BE2C (cell line): Measurements from ENCODE around the gene PDE2A.
A peak's percentile ranks its signal among the peaks of the same experiment; 100 is the strongest.

ENCODE experiments used
- DNase-seq: peaks from one replicate; pipeline ENCODE4 v3.0.0-alpha.2; 2020
- H3K27me3 ChIP-seq: fragments of 250-450 bp; sonication (Bioruptor Pico); 2 replicates; pipeline ENCODE4 v1.5.1; 2020; ENCODE audit warnings: mild to moderate bottlenecking
- H3K36me3 ChIP-seq: fragments of 250-450 bp; sonication (Bioruptor Pico); 2 replicates; pipeline ENCODE4 v1.5.1; 2020; ENCODE audit warnings: mild to moderate bottlenecking
- H3K4me1 ChIP-seq: fragments of 250-450 bp; sonication (Bioruptor Pico); 2 replicates; pipeline ENCODE4 v1.5.1; 2020
- H3K4me3 ChIP-seq: 2 replicates; pipeline ENCODE4 v1.5.1; 2011; ENCODE audit warnings: low read depth, low read length
- H3K9me3 ChIP-seq: fragments of 250-450 bp; sonication (Bioruptor Pico); 2 replicates; pipeline ENCODE4 v1.5.1; 2020
- CTCF ChIP-seq: IDR thresholded peaks from 2 replicates; pipeline ENCODE4 v1.5.1; 2012; ENCODE audit warnings: mild to moderate bottlenecking, low read depth, low read length

Gene PDE2A

GRCh38 chr11:72577271-72577721, 96.9 kb downstream of the PDE2A start:
- peaks cover 58% of the 10 kb centered on the region for H3K36me3 ChIP-seq
- DNase-seq, result peak; percentile 7
- no peaks in the 10 kb centered on the region for H3K9me3 ChIP-seq
- H3K4me3 ChIP-seq, result no peak overlapping the region
- no peak for TF ChIP-seq CTCF
- H3K4me1 ChIP-seq, result peaks cover 12% of the 10 kb centered on the region
- H3K27me3 ChIP-seq, result no peaks in the 10 kb centered on the region

DNA sequence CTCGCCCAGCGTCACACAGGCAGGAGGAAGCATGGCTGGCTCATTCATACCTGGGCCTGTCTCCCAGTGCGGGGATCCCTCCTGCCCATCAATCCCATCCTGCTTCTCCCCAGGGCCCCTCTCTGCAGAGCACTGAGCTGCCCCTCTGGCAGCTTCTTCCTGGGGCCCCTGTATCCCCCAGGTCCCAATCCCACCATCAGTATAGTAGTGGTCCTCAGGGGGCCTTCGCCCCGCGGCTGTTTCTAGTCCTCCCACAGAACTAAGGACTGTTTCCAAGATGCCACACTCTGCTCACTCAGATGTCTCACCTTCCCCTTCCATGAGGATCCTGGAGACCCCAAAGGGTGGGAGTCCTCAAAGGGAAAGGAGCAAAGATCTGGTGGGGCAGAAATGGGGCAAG, 97.6 kb downstream of the PDE2A start:
- Histone ChIP-seq H3K4me3 (no peak overlapping the region), H3K36me3 (peaks cover 52% of the 10 kb centered on the region), H3K27me3 (no peaks in the 10 kb centered on the region), H3K4me1 (peaks cover 12% of the 10 kb centered on the region), H3K9me3 (no peaks in the 10 kb centered on the region)
- no peak for TF ChIP-seq CTCF
- DNase-seq, result peak; percentile 2

DNA sequence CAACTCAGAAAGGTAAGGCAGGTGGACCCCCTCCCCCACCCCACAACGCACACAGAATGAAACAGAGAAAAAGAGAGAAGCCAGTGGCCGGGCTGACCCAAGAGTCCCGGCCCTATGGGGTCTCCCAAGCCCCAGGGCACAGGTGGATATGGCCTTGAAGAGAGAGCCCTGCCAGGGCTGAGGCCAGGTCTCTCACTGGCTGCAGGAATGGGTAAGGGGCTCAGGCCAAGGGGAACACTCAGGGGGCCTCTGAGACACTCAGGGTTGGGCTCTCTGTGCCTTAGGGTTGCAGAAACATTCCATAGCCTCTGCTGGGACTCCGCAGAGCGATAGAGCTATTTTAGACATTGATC, 98.0 kb downstream of the PDE2A start:
- no peaks in the 10 kb centered on the region for H3K27me3 ChIP-seq
- no peak overlapping the region for H3K4me3 ChIP-seq
- H3K9me3 ChIP-seq, result no peaks in the 10 kb centered on the region
- H3K36me3 ChIP-seq, result peaks cover 48% of the 10 kb centered on the region
- DNase-seq, result no peak
- peaks cover 12% of the 10 kb centered on the region for H3K4me1 ChIP-seq
- no peak for TF ChIP-seq CTCF

DNA sequence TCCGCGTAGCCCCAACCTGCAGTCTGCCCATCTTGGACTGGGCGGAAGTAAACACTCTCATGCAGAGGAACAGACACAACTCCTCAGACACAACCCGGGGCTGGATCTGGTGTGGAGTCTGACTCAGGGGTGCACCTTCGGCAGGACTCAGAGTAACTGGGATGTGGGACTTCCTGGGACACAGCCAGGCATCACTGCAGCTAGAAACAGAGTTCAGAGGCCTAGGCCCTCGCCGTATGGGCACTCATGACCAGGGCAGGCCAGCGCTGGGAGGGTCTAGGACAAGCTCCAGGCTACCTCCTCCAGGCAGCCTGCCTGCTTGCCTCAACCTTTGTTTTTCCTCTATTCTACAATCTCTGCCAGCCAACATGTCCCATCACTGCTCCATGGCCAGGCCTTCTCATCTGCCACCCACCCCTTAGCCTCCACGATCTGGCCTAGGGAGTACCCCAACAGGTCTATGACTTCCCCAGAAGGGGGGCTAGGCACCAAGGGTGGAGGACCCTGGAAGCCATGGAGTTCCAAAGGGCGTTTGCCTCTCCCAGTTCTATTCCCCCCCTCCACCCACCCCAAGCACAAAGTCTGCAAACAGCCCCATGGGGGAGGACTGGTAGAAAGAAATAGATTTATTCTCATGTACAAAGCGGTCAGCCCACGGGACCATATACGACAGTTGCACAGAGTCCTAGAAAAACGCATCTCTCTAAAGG, 98.5 kb downstream of the PDE2A start:
- Histone ChIP-seq H3K27me3 (no peaks in the 10 kb centered on the region), H3K4me1 (peaks cover 12% of the 10 kb centered on the region), H3K36me3 (peaks cover 44% of the 10 kb centered on the region), H3K4me3 (no peak overlapping the region), H3K9me3 (no peaks in the 10 kb centered on the region)
- peak; percentile 7 for DNase-seq
- no peak for TF ChIP-seq CTCF

DNA sequence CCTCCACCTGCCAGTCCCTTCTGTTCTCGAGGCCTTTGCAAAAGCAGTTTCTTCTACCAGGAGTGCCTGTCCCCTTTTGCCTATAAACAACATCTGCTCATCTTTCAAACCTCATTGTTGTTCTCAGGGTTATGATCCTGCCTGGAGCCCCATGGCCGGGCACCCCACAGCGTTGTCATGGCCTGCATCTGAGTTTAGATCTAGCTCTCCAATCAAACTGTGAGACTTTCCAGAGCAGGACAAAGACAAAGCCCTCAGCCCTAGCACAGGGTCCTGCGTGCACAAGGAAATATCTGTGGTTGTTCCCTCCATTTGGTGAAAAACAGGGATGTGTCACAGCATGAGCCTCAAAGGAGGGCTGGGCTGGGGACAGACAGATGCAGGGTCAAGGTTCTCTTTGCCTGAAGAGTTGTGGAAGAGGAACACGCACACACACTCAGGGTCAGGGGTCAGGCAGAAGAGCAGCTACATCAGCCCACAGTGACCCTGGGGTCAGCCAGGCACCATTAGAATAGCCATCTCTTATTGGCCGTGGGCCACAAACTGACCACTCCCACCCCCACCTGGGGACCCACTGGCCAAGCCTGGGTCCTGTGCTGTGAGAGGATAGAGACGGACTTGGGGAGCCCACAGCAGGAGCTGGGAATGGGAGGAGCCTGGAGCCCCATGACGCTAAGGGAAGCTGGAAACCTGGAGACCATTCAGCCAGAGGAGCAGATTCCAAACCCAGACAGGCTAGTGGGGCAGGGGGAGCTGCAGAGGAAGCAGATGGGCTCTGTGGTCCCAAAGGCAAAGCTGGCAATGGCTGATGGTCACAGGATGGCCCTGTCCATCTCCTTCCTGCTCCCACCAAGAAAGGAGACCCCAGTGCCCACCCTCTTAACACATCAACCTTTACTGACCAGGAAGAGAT, 99.4 kb downstream of the PDE2A start:
- peaks cover 12% of the 10 kb centered on the region for H3K4me1 ChIP-seq

More for the DNA sequence above, 99.4 kb downstream of the PDE2A start:
- peak; percentile 11 for DNase-seq
- H3K27me3 ChIP-seq, result no peaks in the 10 kb centered on the region
- H3K4me3 ChIP-seq, result no peak overlapping the region
- H3K36me3 ChIP-seq, result peaks cover 35% of the 10 kb centered on the region
- no peaks in the 10 kb centered on the region for H3K9me3 ChIP-seq
- TF ChIP-seq CTCF, result no peak
